ENCODE data around the gene GATD1.

GRCh38 chr11:801097-801780 is 24.0 kb upstream of the GATD1 start:
- TF ChIP-seq CTCF (conservative IDR thresholded peaks at IDR 0.05; ENCODE audit: low read length), result no peak
- no peak for TF ChIP-seq EZH2phosphoT487 (IDR thresholded peaks at IDR 0.05; ENCODE audit: borderline replicate concordance, low read depth, low read length)
